GM12878 (cell line): ENCODE data around the gene BPTF. TPM values are rescaled to one million over a fixed set of nuclear protein-coding genes. Genes with fewer than 3 reads are reported as not detected.

Experiments used
- ATAC-seq: fragments of 200-7000 bp; cut with Tn5 transposase; 3 replicates; pipeline ENCODE4 v1.9.1; 2020; ENCODE audit warnings: mild to moderate bottlenecking, moderate library complexity
- BruUV-seq: library from RNA; stranded (reverse); fragments of 400-500 nt; replicated peaks from 2 replicates; lab custom pipeline; 2021; lab: Mats Ljungman, UMichigan
- CTCF ChIA-PET: fragments of 300-600 bp; sonication (Branson Sonifier 250); formaldehyde crosslinking; extraction: SDS; loops from one replicate; lab custom pipeline; 2021; ENCODE audit warnings: inconsistent platforms; lab: Yijun Ruan, JAX
- POLR2A ChIA-PET: fragments of 350-600 bp; formaldehyde crosslinking; extraction: SDS; loops from one replicate; lab custom pipeline; 2021; ENCODE audit warnings: inconsistent platforms; lab: Charles Lee
- RAD21 ChIA-PET: fragments of 300-600 bp; sonication (Branson Sonifier 250); formaldehyde crosslinking; loops from one replicate; lab custom pipeline; 2023; ENCODE audit warnings: antibody characterized with exemption; ENCODE audit not compliant: unreplicated experiment; lab: Charles Lee
- SMC1A ChIA-PET: fragments of 300-600 bp; sonication (Branson Sonifier 250); formaldehyde crosslinking; loops from one replicate; lab custom pipeline; 2023; ENCODE audit not compliant: unreplicated experiment, uncharacterized antibody; lab: Charles Lee
- DNase-seq: peaks from one replicate; pipeline ENCODE4 v3.0.0-alpha.2; 2011; ENCODE audit warnings: low read depth, low spot score
- FAIRE-seq: peaks from 3 replicates; lab custom pipeline; 2011; peaks lifted over from hg19 to GRCh38; lab: Jason Lieb, UNC
- H2AFZ ChIP-seq: 2 replicates; pipeline ENCODE4 v1.6.0; 2011; ENCODE audit warnings: low read depth, low read length, control low read depth; ENCODE audit not compliant: control insufficient read depth
- H3K27ac ChIP-seq: 2 replicates; pipeline ENCODE4 v1.5.1; 2011; ENCODE audit warnings: control low read depth; ENCODE audit not compliant: control insufficient read depth, insufficient read depth
- H3K27me3 ChIP-seq, 2 experiments: replicated peaks in 1 of 2; 2 replicates each; pipeline versions ENCODE4 v1.6.0 to v1.6.1; 2011; ENCODE audit warnings: low read length in 1 of 2; ENCODE audit not compliant: control insufficient read depth in 2 of 2, insufficient read depth in 2 of 2
- H3K36me3 ChIP-seq, 2 experiments: 2 replicates each; pipeline ENCODE4 v1.5.1; 2011; ENCODE audit warnings: low read length in 1 of 2; ENCODE audit not compliant: control insufficient read depth in 2 of 2, insufficient read depth in 2 of 2
- H3K4me1 ChIP-seq: 2 replicates; pipeline ENCODE4 v1.6.1; 2011; ENCODE audit warnings: mild to moderate bottlenecking, low read length, moderate library complexity, mixed read lengths; ENCODE audit not compliant: control insufficient read depth, insufficient read depth
- H3K4me2 ChIP-seq: 2 replicates; pipeline ENCODE4 v1.6.0; 2011; ENCODE audit warnings: control low read depth; ENCODE audit not compliant: control insufficient read depth, insufficient read depth
- H3K4me3 ChIP-seq: fragments of 200-600 bp; sonication (generic); 2 replicates; pipeline ENCODE4 v1.5.1; 2016
- H3K79me2 ChIP-seq: 2 replicates; pipeline ENCODE4 v1.6.0; 2011; ENCODE audit warnings: low read length; ENCODE audit not compliant: control insufficient read depth, insufficient read depth
- H3K9ac ChIP-seq: 2 replicates; pipeline ENCODE4 v1.8.0; 2011; ENCODE audit warnings: low read length, control low read depth, mixed read lengths; ENCODE audit not compliant: control insufficient read depth, insufficient read depth
- H3K9me3 ChIP-seq: replicated peaks from 3 replicates; pipeline ENCODE4 v1.5.1; 2011; ENCODE audit warnings: mild to moderate bottlenecking, low read length; ENCODE audit not compliant: control insufficient read depth, insufficient read depth
- H4K20me1 ChIP-seq: 2 replicates; pipeline ENCODE4 v1.6.0; 2011; ENCODE audit not compliant: control insufficient read depth, insufficient read depth
- CTCF ChIP-seq, 3 experiments: IDR thresholded peaks in 2 of 3; conservative IDR thresholded peaks in 1 of 3; 2 replicates each; pipeline ENCODE4 v1.5.1; 2011; ENCODE audit warnings: low read depth in 3 of 3, low read length in 3 of 3, mild to moderate bottlenecking in 3 of 3, control low read depth in 2 of 3, moderate library complexity in 2 of 3, inconsistent platforms in 1 of 3, mixed read lengths in 1 of 3; ENCODE audit not compliant: control insufficient read depth in 2 of 3, insufficient read depth in 1 of 3; ENCODE audit errors: extremely low read depth in 1 of 3
- ETV6 ChIP-seq, 2 experiments: fragments of 450-650 bp in 1 of 2; IDR thresholded peaks in 1 of 2; conservative IDR thresholded peaks in 1 of 2; 2 replicates each; pipeline ENCODE4 v1.6.1; 2014; ENCODE audit warnings: antibody characterized with exemption in 1 of 2, borderline replicate concordance in 1 of 2, low read depth in 1 of 2, mild to moderate bottlenecking in 1 of 2, moderate library complexity in 1 of 2
- GATAD2B ChIP-seq: fragments of 450-650 bp; conservative IDR thresholded peaks from 2 replicates; pipeline ENCODE4 v1.6.1; 2017; ENCODE audit warnings: low read depth, mild to moderate bottlenecking, moderate library complexity
- IKZF1 ChIP-seq: fragments of 450-650 bp; conservative IDR thresholded peaks from 2 replicates; pipeline ENCODE4 v1.6.1; 2017; ENCODE audit warnings: antibody characterized with exemption, mild to moderate bottlenecking
- MTA3 ChIP-seq: IDR thresholded peaks from 2 replicates; pipeline ENCODE4 v1.6.1; 2012; ENCODE audit warnings: low read length, inconsistent platforms, borderline replicate concordance
- NFIC ChIP-seq: IDR thresholded peaks from 2 replicates; pipeline ENCODE4 v1.6.1; 2012; ENCODE audit warnings: low read depth, mild to moderate bottlenecking, inconsistent platforms, low read length, moderate library complexity
- ZBED1 ChIP-seq: IDR thresholded peaks from 2 replicates; pipeline ENCODE4 v1.6.1; 2016; ENCODE audit warnings: borderline replicate concordance
- ZNF217 ChIP-seq: fragments of 450-650 bp; IDR thresholded peaks from 2 replicates; pipeline ENCODE4 v1.6.1; 2017; ENCODE audit warnings: antibody characterized with exemption, mild to moderate bottlenecking
- WGBS: methylation state at CpG from one replicate; pipeline ENCODE4 v1.1.6; 2016; ENCODE audit warnings: low lambda C conversion rate; ENCODE audit not compliant: insufficient replicate concordance, insufficient coverage; ENCODE audit errors: missing lambda C conversion rate; 5-methylcytosine and 5-hydroxymethylcytosine counted together
- in situ Hi-C: fragments of 300-500 bp; cut with MboI; formaldehyde crosslinking; loops from 9 replicates; pipeline ENCODE4 v1.14.3; 2018; ENCODE audit warnings: mixed read lengths
- intact Hi-C: fragments of 100-400 bp; cut with micrococcal nuclease; formaldehyde crosslinking; loops from one replicate; pipeline ENCODE4 v1.14.2; 2022; ENCODE audit not compliant: unreplicated experiment
- polyA plus RNA-seq, 11 experiments: library from polyadenylated mRNA; depleted of rRNA in 4 of 11; unstranded in 6 of 11; stranded (reverse) in 5 of 11; fragments of >200 nt; fragmentation: Nextera tagmentation in 4 of 11; fragmentation: Illumina TruSeq in 1 of 11; extraction: Ambion mirVana in 4 of 11; extraction: Trizol in 1 of 11; gene quantifications; 1 replicate in 1 of 11; 2 replicates in 10 of 11; pipeline versions ENCODE4 v1.2.1 to v1.2.3, GENCODE V29; 2011 to 2016; ENCODE audit warnings: inconsistent platforms in 2 of 11, missing spikeins in 2 of 11, low read depth in 1 of 11
- total RNA-seq, 4 experiments: library from RNA; depleted of rRNA in 3 of 4; stranded (reverse); fragments of >200 nt in 3 of 4; fragmentation: Illumina TruSeq in 1 of 4; extraction: Trizol in 1 of 4; gene quantifications; 2 replicates each; pipeline versions ENCODE4 v1.2.1 to v1.2.3, GENCODE V29; 2013 to 2021

Gene BPTF
- total and polyA plus RNA-seq, 10 of the 15 experiments (the other 5 are each of a cell fraction or from before 2014, with no cell fraction given) = 19.4 to 78.3 (median 44.8) TPM

DNA sequence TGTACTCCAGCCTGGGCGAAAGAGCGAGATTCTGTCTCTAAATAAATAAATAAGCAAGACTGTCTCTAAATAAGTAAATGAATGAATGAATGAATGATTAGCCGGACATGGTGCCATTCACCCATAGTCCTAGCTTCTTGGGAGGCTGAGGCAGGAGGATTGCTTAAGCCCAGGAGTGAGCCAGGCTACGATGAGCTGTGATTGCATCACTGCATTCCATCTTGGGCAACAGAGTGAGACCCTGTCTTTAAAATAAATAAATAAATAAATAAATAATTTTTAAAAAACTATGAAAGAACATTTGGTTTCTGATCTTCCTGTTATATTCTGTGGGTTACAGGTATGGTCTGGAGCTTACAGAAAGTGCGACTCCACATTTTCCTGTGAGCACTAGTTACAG lies 105.9 kb downstream of the BPTF start:
- no peak for ATAC-seq
- Histone ChIP-seq H2AFZ (no peak overlapping the region), H3K4me1 (no peaks in the 10 kb centered on the region), H3K27me3 (no peaks in the 10 kb centered on the region), H3K4me3 (no peak overlapping the region), H3K27ac (no peak overlapping the region), H3K36me3 (peaks cover 7 to 29% of the 10 kb centered on the region in 2 experiments), H4K20me1 (no peaks in the 10 kb centered on the region), H3K9me3 (no peaks in the 10 kb centered on the region), H3K79me2 (no peaks in the 10 kb centered on the region), H3K4me2 (no peak overlapping the region), H3K9ac (no peak overlapping the region)
- TF ChIP-seq ETV6 (conservative IDR thresholded peaks at IDR 0.05 in 1 of 2, IDR thresholded peaks at IDR 0.05 in 1 of 2; ENCODE audit: borderline replicate concordance in 1 of 2, low read depth in 1 of 2) (no peak), MTA3 (no peak)
- no TSS peak for BruUV-seq
- in situ Hi-C loops = no loop called here
- no peak for FAIRE-seq
- RAD21 ChIA-PET = no interaction called here
- no peak for DNase-seq
- CTCF ChIA-PET = interaction anchor here (0.6 to 2.6 kb wide), 3 partner anchors 11 to 33 kb away, joined by 3 to 6 read pairs (median 4); no protein-coding TSS in a partner anchor
- SMC1A ChIA-PET = interaction anchor here (2.0 kb wide), 1 partner anchor 10 kb away, joined by 7 read pairs; no protein-coding TSS in a partner anchor
- intact Hi-C loops = no loop called here
- POLR2A ChIA-PET = interaction anchor here (0.5 kb wide), 1 partner anchor 61 kb away, joined by 4 read pairs; no protein-coding TSS in a partner anchor
- WGBS = 97% methylated on average over 5 of the region's 5 CpGs

GRCh38 chr17:67942810-67943209 lies 117.5 kb downstream of the BPTF start:
- intact Hi-C loops (no loop called here), in situ Hi-C loops (no loop called here)
- no peak overlapping the region for H3K4me2 ChIP-seq
- BruUV-seq = no TSS peak
- CTCF ChIA-PET = interaction anchor here (0.6 to 1.8 kb wide), 9 partner anchors 9 to 143 kb away, joined by 3 to 7 read pairs (median 3); no protein-coding TSS in a partner anchor
- H3K36me3 ChIP-seq = peaks cover 21 to 24% of the 10 kb centered on the region in 2 experiments
- FAIRE-seq = no peak
- DNase-seq = no peak
- POLR2A ChIA-PET = no interaction called here
- no peaks in the 10 kb centered on the region for H3K4me1 ChIP-seq
- SMC1A ChIA-PET = interaction anchor here (0.6 to 1.7 kb wide), 8 partner anchors 9 to 142 kb away, joined by 3 to 6 read pairs (median 3); no protein-coding TSS in a partner anchor
- H3K4me3 ChIP-seq = no peak overlapping the region
- H4K20me1 ChIP-seq = no peaks in the 10 kb centered on the region
- no peaks in the 10 kb centered on the region for H3K27me3 ChIP-seq
- no peak overlapping the region for H2AFZ ChIP-seq
- H3K9me3 ChIP-seq = no peaks in the 10 kb centered on the region
- TF ChIP-seq NFIC (no peak), ZNF217 (no peak), GATAD2B (no peak), IKZF1 (no peak), CTCF (IDR thresholded peaks at IDR 0.05 in 2 of 3, conservative IDR thresholded peaks at IDR 0.05 in 1 of 3; ENCODE audit: control insufficient read depth in 2 of 3, extremely low read depth in 1 of 3, insufficient read depth in 1 of 3, low read depth in 3 of 3, low read length in 3 of 3) (peak; percentile 7 to 35 (median 10); a peak in 2 of 6 replicates), ZBED1 (no peak)
- 98% methylated on average over 3 of the region's 3 CpGs for WGBS
- no peak for ATAC-seq
- no peak overlapping the region for H3K27ac ChIP-seq
- no peaks in the 10 kb centered on the region for H3K79me2 ChIP-seq
- RAD21 ChIA-PET = no interaction called here
- no peak overlapping the region for H3K9ac ChIP-seq
